Ishikawa (cell line): ENCODE measurements around the gene ANK2.
A peak's percentile ranks its signal among the peaks of the same experiment; 100 is the strongest.

Experiments
- CEBPB ChIP-seq: IDR thresholded peaks from 2 replicates; pipeline ENCODE4 v1.6.1; 2012
- CREB1 ChIP-seq: IDR thresholded peaks from 2 replicates; pipeline ENCODE4 v1.6.1; 2012; ENCODE audit warnings: low read depth
- EGR1 ChIP-seq: IDR thresholded peaks from 2 replicates; pipeline ENCODE4 v1.6.1; 2012
- EP300 ChIP-seq: IDR thresholded peaks from 2 replicates; pipeline ENCODE4 v1.6.1; 2012; ENCODE audit warnings: borderline replicate concordance
- FOXM1 ChIP-seq: IDR thresholded peaks from 2 replicates; pipeline ENCODE4 v1.6.1; 2012; ENCODE audit warnings: low read depth, borderline replicate concordance
- MAX ChIP-seq: IDR thresholded peaks from 2 replicates; pipeline ENCODE4 v1.6.1; 2012
- NFIC ChIP-seq: IDR thresholded peaks from 2 replicates; pipeline ENCODE4 v1.6.1; 2012
- RAD21 ChIP-seq: IDR thresholded peaks from 2 replicates; pipeline ENCODE4 v1.6.1; 2012; ENCODE audit warnings: low read depth
- REST ChIP-seq: IDR thresholded peaks from 2 replicates; pipeline ENCODE4 v1.6.1; 2012; ENCODE audit warnings: low read depth, mild to moderate bottlenecking
- TAF1 ChIP-seq: IDR thresholded peaks from 2 replicates; pipeline ENCODE4 v1.6.1; 2012; ENCODE audit warnings: low read depth, mild to moderate bottlenecking
- TCF12 ChIP-seq: IDR thresholded peaks from 2 replicates; pipeline ENCODE4 v1.6.1; 2012; ENCODE audit warnings: low read depth
- TEAD4 ChIP-seq: IDR thresholded peaks from 2 replicates; pipeline ENCODE4 v1.6.1; 2012
- USF1 ChIP-seq: IDR thresholded peaks from 2 replicates; pipeline ENCODE4 v1.6.1; 2012
- YY1 ChIP-seq: IDR thresholded peaks from 2 replicates; pipeline ENCODE4 v1.6.1; 2012; ENCODE audit warnings: low read depth
- ZBTB7A ChIP-seq: IDR thresholded peaks from 2 replicates; pipeline ENCODE4 v1.6.1; 2012; ENCODE audit warnings: low read depth

ANK2 gene

GRCh38 chr4:113327494-113327893 lies 278.0 kb downstream of the ANK2 start:
- TF ChIP-seq CEBPB (no peak), CREB1 (no peak)

GRCh38 chr4:113328514-113328913 lies 279.1 kb downstream of the ANK2 start:
- TF ChIP-seq EP300 (no peak), RAD21 (peak; percentile 43)

DNA sequence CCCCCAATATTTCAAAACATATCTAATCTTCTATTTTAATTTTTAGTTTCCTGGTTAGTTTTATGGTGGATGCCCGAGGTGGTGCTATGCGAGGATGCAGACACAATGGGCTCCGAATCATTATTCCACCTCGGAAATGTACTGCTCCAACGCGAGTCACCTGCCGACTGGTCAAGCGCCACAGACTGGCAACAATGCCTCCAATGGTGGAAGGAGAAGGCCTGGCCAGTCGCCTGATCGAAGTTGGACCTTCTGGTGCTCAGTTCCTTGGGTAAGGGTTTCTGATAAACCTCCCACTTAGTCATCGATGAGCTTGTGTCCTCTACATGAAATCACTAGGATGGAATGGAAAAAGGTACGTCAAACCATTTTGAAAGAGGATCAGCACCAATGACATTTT lies 280.7 kb downstream of the ANK2 start:
- no peak for TF ChIP-seq EGR1
- no peak for TF ChIP-seq REST
- no peak for TF ChIP-seq CEBPB
- no peak for TF ChIP-seq ZBTB7A
- no peak for TF ChIP-seq FOXM1

DNA sequence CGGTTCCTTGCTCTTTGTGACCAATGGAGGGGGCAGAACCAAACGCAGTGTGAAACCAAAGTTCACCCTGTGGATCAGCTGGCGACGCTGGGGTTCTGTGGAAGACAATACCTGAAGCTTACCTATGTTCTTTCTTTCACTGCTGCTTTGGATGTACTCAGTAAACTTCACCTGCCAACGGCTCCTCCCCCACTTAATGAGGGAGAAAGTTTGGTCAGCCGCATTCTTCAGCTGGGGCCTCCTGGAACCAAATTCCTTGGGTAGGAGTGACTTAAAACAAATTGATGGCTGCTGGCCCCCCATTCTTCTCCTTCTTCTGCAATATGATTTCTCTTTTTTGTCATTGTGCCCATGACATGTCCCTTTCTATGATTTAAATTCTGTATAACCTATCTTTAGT lies 282.4 kb downstream of the ANK2 start:
- no peak for TF ChIP-seq MAX

- TF ChIP-seq CREB1 = no peak
- no peak for TF ChIP-seq TEAD4
- TF ChIP-seq EP300 = no peak
- TF ChIP-seq FOXM1 = no peak
- TF ChIP-seq USF1 = no peak
- TF ChIP-seq NFIC = no peak
- TF ChIP-seq TAF1 = no peak
- no peak for TF ChIP-seq ZBTB7A
- TF ChIP-seq RAD21 = no peak
- no peak for TF ChIP-seq MAX
- TF ChIP-seq CEBPB = no peak
- no peak for TF ChIP-seq YY1
- no peak for TF ChIP-seq TCF12
- no peak for TF ChIP-seq EGR1
- no peak for TF ChIP-seq REST
Observed at GRCh38 chr4:113332701-113333100, 283.2 kb downstream of the ANK2 start.

DNA sequence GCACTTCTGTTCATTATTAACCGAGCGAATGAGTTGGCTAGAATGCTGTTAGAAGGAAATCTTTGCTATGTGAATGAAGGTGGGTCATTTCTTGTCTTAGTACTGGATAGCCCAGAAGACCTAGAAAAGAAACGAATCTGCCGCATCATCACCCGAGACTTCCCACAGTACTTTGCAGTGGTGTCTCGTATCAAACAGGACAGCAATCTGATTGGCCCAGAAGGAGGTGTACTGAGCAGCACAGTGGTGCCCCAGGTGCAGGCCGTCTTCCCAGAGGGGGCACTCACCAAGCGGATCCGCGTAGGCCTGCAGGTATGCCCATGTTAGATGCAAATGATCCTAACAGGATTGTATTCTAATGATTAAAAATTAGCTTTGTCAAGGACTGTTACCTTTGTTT lies 286.3 kb downstream of the ANK2 start:
- no peak for TF ChIP-seq EP300
- no peak for TF ChIP-seq TEAD4
- TF ChIP-seq ZBTB7A = no peak
- TF ChIP-seq EGR1 = no peak
- no peak for TF ChIP-seq FOXM1
- no peak for TF ChIP-seq TAF1

- TF ChIP-seq USF1 (no peak), FOXM1 (no peak), YY1 (no peak), TCF12 (no peak), ZBTB7A (no peak), REST (no peak), EP300 (no peak), MAX (no peak), TAF1 (no peak), TEAD4 (no peak), CEBPB (no peak), CREB1 (no peak)
Observed at GRCh38 chr4:113336556-113336955, 287.1 kb downstream of the ANK2 start.
